Stimulated activated CD8-positive, alpha-beta memory T cell treated with anti-CD3 and anti-CD28 coated beads, Interleukin-15, amount 100 ng/mL, for 1 hour (primary cell): ENCODE results near the gene DUXB.

Experiments used
- DNase-seq: peaks from one replicate; pipeline ENCODE4 v3.0.0-alpha.2; 2020; ENCODE audit warnings: low read depth

DUXB gene, protein sequence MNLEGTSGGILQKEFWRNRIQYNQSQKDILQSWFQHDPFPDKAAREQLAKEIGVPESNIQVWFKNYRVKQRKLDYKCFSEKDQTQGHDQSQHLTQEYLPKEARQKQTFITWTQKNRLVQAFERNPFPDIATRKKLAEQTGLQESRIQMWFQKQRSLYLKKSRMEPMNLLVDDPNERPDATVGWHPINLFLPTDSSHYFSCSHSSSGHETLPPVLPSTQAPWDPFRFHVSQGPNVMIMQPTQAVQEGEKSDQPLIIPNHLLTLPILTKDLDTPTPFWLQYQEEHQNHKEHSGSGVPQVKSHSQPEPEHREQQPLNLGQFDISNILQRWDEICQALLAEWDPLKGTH

DNA sequence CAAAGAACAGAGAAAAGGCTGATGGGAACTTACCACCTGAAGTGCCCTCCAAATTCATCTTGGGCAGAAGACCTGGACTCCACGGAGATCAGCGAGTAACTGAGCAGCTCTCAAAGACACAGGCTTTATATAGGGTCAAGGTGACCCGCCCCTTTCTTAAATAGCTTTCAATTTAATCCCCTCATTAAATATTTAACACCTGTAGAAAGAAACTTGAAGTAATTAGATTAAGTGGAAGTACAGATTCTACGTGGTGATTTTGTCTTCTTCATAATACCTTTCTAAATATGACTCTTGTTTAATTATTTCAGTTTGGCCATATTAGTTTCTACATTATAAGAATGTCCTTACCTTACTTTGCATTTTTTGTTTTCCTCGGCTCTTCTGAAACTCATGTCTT lies at the start of gene DUXB:
Gene DUXB (minus strand): TSS at position 101 of the 400 bp plus-strand sequence. CDS start 43 bp downstream, at position 58.
- DNase-seq, result no peak

DNA sequence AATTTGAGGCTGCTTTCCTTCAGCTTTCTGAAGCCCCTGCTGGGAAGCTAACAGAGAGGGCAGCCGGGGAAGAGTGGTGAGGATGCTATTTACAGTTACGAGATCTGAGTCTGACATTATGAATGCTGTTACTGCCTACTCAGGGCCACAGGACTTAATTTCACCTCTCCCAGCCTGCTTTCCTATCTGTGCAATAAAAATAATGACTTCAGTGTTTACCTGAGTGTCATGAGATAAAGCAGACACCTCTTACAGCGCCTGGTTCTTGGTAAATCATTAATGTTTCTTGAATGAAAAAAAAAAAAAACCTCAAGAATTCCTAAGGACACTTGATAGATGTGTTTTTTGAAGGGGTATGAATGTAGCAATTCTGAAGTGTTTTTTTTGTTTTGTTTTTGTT lies 49.3 kb upstream of the DUXB start:
- no peak for DNase-seq

DNA sequence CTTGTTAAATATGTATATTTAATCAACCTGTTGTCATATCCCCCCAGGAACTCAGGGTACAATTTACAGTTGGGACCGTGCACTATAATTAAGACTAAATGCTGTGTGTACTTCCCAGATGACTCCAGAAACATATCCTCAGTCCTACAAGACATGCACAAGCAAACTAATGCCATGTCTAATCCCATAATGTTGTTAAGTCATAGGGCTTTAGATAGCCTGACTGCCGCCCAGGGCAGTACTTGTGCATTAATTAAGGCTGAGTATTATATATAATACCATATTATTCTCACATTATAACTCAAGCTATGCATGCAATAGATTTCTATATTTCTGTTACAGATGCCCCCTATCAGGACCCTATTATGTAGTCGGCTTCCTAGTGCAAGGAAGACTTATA lies 45.1 kb upstream of the DUXB start:
- no peak for DNase-seq

DNA sequence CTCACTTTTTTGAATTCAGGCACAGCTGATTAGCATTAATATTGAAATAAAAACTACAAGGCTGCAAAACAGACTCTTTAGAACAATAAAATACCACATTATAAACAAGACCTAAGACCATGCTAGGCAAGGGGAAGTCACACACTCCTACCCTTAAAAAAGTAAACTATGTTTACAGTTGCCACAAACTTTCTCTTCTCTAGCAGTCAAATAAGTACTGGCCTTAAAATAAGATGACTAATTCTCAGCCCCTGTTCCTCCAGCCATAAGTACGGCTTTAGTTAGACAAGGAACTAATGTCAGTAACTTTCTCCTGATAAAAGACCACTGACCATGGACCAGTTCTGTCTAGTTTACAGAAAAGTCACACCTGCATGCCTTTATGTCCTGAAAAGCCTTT lies 44.6 kb upstream of the DUXB start:
- no peak for DNase-seq

DNA sequence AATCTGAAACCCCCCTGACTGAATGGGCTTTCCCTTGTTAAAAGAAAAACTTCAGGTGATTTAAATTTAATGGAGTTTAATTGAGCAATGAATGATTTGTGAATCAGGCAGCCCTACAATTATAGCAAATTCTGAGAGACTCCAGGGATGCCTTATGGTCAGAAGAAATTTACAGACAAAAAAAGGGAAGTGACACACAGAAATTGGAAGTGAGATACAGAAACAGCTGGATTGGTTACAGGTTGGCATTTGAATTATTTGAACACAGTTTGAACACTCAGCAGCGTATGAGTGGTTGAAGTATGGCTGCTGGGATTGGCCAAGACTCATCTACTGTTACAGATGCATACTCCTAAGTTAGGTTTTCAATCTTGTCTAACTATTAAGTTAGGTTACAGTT lies 44.0 kb upstream of the DUXB start:
- no peak for DNase-seq

DNA sequence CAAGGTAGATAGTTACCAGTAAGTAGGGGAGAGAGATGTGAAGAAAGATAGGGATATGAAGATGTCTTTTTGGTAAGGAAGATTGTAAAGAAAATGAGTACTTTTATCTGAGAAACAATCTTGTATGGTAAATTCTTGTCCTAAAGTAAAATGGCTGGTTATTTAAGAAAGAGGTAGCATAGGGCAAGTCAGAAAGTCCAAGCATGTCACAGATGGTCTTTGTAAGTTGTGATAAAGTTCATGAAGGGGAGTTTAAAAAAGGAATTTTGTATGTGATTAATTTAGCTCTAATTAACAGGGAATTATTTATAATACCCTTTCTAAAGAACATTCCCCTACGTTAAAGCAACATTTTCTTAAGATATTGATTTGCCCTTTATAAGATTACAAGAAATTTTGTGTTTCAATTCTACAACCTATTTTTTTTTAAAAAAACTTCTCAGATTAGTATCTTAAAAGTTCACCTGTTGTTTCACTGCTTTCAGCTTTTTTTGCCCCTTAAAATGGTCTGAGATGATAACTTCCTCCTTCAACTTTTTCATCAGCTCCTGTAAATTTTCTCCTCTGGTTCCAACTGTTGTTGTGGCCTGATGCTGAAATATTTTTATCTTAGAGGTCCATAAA lies 41.3 kb upstream of the DUXB start:
- DNase-seq, result no peak

DNA sequence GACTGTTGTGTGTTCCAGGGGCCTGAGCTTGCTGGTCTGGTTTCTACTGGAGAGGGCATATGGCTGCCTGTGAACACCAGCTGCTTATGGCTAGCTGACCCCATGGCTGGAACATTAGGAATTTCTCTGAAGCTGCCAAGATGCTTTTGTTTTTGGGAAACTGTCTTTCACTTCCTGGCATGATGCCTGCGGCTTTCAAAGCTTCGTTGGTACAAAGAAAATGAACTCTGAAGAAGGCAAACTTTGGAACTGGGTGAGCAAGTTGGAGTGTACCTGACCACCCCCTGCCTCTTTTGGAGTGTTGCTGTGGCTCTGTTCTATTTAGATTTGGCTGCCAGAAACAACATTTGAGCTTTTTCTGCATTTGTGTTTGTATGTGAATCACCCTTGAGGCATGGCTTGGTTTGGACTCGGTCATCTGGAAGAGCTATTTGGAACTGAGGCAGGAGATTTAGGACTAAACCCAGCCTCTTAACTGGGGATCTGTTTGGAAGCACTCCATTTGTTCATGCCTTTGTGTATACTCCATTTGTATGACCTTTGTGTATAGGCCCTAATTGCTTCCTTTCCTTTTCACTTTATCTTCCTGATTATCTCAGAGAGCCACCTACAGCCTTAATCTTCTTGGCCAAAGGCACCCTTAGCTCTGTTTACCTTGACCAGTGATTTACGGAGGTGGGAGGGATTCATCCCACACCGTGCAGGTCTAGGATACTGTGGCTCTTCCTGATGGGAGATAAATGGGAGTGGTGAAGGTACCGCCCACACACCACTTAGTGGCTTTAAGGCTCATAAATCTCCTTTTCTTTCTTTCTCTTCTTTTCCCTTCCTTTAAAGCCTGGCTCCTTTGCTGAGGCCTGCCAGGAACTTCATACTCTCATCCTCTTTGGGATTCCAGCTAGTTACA lies 32.3 kb upstream of the DUXB start:
- no peak for DNase-seq

DNA sequence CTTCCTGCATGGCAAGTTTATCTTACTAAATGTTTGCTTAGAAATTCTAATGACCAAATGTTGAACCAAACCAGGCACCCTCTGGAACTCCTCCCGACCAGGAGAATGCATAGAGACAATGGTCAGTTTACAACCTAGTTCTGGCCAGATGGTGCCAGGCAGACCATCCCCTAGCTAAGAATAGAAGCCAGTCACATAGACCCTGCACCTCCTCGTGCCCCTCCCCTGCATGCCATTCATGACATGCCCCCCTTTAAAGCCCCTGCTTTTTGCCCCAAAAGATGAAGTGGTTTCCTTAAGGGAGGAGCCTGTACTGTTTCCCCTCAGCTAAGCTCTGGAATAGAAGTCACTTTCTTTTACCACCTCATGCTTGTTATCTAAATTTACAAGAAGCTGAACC lies 31.6 kb upstream of the DUXB start:
- DNase-seq, result no peak

DNA sequence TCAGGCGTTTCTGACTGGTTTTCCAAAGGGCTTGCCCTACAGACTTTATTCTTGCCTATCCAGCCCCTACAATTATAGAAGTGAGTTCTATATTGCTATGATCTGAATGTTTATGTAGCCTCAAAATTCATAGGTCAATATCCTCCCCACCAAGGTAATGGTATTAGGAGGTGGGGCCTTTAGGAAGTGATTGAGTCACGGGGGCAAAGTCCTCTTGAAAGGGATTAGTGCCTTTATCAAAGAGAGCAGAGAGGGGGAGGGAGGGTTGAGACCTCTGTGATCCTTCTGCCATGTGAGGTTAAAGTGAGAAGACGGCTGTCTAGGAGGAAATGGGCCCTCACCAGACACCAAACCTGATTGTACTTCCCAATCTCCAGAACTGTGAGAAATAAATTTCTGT lies 26.0 kb upstream of the DUXB start:
- no peak for DNase-seq

DNA sequence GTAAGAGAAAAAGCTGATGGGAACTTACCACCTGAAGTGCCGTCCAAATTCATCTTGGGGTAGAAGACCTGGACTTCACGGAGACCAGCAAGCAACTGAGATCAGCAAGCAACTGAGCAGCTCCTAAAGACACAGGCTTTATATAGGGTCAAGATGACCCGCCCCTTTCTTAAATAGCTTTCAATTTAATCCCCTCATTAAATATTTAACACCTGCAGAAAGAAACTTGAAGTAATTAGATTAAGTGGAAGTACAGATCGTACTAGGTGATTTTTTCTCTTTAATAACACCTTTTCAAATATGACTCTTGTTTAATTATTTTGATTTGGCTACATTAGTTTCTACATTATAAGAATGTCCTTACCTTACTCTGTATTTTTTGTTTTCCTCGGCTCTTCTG lies 25.1 kb upstream of the DUXB start, which contains the start of gene CPHXL:
Gene CPHXL (minus strand): TSS at position 101 of the 400 bp plus-strand sequence. CDS start 48 bp downstream, at position 53.
- no peak for DNase-seq

DNA sequence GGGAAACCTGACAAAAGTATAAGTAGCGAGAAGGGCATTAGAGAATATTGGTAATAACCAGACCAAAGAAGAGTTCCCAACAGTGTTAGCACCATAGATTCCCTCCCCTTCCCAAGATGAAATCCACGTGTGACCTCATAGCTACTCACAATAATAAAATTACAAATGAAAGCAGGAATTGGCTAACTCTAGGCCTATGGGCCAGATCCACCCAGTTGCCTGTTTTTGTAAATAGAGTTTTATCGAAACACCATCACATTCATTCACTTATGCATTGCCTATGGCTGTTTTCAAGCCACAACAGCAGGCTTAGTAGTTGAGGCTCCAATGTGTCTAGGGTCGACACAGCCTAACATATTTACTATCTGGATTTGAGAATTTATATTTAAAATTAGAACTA lies 17.2 kb upstream of the DUXB start:
- DNase-seq, result no peak

DNA sequence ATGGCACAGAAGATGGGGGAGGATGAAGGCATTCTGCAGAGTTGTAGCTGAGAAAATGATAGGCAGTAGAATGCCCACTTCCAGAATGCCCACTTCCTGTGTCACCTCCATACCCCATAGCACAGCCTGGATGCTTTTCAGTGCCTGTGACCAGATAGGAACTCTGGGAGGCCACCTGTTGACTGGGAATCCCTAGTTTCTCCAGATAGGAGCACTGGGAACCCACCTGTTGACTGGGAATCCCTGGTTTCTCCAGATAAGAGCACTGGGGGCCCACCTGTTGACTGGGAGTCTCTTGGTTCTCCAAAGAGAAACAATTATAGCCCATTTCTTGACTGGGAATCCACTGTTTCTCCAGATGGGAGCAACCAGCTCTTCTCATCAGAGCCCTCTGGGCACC lies 13.4 kb upstream of the DUXB start:
- DNase-seq, result no peak

DNA sequence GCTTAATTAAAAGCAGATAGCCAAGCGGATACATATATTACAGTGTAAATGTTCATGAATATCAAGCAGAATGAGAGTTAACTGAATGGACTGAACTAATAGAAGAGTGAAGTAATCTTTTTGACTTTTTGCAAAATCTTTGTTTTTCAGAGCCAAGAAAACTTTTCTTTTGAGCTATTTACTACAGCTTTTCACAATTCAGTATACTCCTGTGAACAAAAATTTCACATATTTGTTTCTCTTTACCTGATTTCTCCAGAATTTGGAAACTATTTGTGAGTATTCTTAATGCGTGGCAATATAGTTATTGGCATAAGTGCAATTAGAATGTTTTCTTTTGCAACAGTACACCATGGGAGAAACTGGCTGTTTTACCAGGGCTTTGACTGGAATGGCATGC lies 9.1 kb upstream of the DUXB start:
- no peak for DNase-seq

DNA sequence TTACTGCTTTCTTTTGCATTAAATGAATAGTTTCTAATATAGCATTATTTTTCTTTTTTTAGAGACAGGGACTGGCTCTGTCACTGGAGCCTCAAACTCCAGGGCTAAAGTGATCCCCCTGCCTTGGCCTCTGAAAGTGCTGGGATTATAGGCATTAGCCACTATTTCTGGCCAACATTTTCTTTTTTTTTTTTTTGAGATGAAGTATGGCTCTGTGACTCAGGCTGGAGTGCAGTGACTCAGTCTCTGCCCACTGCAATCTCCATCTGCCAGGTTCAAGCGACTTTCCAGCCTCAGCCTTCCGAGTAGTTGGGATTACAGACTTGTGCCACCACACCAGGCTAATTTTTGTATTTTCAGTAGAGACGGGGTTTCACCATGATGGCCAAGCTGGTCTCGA lies 2.0 kb upstream of the DUXB start:
- DNase-seq, result no peak

DNA sequence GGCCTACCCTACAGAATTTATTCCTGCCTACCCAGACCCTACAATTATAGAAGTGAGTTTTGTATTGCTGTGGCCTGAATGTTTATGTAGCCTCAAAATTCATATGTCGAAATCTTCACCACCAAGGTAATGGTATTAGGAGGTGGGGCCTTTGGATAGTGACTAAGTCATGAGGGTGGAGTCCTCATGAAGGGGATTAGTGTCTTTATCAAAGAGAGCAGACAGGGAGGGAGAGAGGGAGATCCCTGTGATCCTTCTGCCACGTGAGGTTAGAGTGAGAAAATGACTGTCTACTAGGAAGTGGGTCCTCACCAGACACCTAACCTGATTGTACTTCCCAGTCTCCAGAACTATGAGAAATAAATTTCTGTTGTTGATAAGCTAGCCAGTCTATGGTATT lies 981 bp upstream of the DUXB start:
- no peak for DNase-seq

DNA sequence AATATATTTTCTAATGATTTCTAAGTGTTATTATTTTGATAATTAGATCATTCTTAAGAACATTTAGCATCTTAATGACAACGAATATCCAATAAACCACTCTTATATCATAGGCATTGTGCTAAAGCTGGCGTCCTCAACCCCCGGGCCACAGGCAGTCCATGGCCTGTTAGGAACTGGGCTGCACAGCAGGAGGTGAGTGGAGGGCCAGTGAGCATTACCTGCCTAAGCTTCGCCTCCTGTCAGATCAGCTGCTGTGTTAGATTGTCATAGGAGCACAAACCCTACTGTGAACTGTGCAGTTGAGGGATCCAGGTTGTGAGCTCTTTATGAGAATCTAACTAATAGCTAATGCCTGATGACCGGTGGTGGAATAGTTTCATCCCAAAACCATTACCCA lies 3.7 kb downstream of the DUXB start:
- DNase-seq, result no peak

DNA sequence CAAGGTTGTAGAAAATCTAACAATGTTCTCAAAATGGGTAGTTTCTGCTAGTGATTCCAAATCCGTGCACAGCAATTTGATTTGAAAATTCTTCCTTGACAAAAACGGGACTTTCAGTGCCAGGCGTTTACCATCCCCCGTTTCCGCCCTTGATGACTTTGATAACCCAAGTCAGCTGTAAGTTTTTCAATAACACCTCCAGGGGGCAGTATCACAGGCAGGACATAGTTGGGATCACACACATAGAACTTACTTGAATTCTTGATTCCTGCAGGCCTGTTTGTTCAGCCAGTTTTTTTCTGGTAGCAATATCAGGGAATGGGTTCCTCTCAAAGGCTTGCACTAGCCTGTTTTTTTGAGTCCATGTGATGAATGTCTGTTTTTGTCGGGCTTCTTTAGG lies 5.6 kb downstream of the DUXB start:
- no peak for DNase-seq

DNA sequence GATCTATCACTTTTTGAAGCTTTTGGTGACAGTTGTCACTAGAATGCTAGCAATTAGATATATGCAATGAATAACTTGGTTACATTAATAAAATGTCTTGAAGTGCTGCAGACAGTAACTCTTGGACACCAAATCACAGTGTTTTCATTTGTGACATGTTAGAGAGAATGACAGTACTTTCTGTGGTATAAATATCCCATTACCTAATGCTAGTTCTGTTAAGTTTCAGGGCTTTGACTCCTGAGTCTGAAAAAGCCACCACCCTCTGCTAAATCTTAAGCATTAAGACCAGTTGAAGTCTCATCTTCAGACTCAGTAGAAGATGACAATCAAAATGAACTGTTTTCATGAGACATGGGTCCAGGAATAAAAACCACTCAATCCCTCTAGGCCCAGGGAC lies 13.9 kb downstream of the DUXB start:
- no peak for DNase-seq

DNA sequence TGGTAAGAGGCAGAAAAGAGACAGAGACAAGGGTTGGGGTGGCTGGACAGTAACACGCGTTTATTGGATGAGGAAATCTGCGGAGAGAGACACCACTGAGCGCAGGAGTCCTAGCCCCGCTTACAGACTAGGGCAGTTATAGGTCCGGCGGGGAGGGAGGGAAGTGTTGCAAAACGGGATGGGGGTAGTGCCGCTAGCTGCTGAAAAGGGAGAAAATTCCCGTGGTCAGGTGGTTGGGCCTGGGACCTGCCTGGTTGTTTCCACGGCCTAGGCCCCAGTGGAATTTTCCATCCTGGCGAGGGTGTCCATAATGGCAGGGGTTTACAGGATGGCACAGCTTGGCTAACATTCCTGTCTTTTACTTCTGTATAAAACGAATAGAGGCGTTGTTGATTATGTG lies 19.0 kb downstream of the DUXB start:
- DNase-seq, result no peak

DNA sequence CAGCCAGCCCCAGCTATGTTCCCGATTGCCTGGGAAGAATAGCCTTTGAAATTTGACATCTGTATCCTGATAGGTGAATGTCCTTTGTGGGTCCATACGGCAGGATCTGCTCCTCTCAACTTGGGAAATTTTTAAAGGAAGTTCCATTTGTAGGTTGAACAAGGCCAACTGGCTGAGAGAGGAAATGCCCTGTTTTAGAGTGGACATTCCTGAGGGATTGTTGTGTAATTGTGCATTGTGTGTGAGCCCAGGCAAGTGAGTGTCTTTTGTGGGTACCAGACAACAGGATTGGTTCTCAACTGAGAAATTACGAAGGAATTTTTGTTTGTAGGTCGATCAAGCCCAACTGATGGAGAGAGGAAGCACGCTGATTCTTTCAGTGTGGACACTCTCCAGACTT lies 21.9 kb downstream of the DUXB start:
- no peak for DNase-seq

DNA sequence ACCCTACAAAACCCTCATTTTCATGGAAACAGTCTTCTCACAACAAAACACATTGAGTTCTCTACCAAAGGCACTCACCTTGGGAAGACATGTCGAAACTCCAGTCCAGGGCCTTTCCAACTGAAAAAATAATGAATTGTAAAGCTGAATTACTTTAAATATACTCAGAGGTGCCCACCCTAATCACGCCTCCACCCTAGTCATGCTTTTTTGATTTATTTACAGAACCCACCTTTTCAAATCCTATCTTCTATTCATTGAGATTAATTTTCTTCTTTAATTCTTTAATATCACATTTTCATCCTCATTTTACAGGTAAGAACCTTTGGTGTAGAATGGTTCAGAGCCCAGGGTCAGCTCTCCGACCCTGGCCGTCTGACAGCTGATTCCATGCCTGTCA lies 24.4 kb downstream of the DUXB start, which contains the start of gene CPHXL2:
Gene CPHXL2 (minus strand): TSS at position 101 of the 400 bp plus-strand sequence. CDS start 10 bp downstream, at position 91.
- DNase-seq, result no peak

DNA sequence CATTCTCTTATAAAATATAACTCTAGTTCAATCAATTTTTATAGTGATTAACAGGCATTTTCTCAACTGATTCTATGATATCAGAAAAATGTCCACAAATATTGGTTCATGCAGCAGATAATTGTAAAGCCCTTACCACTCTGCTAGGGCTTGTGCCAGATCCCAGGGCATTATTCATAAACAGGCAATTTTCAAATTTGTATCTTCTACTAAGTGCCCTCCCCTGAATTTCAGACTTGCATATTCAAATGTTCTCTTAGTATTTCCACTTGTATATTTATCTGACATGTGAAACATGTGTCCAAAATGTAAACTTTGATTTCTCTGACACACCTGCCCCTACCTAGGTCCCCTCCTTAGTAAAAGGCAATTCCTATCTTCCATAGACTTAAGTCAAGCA lies 33.8 kb downstream of the DUXB start:
- no peak for DNase-seq
